Astrocyte of the cerebellum (primary cell): ENCODE data around the gene SIRT4.

Source experiments
- DNase-seq: peaks from one replicate; pipeline ENCODE4 v3.0.0-alpha.2; 2011; ENCODE audit warnings: low read depth
- H3K4me3 ChIP-seq: 2 replicates; pipeline ENCODE4 v1.5.1; 2011; ENCODE audit warnings: mild to moderate bottlenecking, low read depth, low read length, moderate library complexity
- in situ Hi-C: cut with HindIII; loops from 2 replicates; pipeline ENCODE4 v1.10.0; 2017; ENCODE audit warnings: low sequenced_read_pairs
- TF ChIP-seq, protein P1 (sequence below): IDR thresholded peaks from 2 replicates; pipeline ENCODE4 v1.5.1; 2012; ENCODE audit warnings: low read length, low read depth, moderate library complexity, mild to moderate bottlenecking; ENCODE audit errors: missing control alignments

Gene SIRT4

DNA sequence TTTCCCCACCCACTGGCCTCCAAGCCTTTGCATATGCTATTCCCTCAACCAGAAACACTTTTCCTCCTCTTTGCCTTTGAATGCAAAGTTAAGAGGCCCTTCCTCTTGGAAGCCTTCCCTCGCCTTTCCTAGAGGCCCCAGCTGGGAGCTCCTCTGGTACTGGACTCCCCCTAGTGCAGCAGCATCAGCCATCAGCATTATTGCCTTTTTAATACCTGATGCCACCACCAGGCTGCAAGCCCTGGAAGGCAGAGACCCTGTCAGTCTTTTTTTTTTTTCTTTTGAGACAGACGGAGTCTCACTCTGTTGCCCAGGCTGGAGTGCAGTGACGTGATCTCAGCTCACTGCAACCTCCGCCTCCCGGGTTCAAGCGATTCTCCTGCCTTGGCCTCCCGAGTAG, 44.6 kb downstream of the SIRT4 start:
- in situ Hi-C loops = no loop called here
- DNase-seq = no peak
- TF ChIP-seq, protein P1, sequence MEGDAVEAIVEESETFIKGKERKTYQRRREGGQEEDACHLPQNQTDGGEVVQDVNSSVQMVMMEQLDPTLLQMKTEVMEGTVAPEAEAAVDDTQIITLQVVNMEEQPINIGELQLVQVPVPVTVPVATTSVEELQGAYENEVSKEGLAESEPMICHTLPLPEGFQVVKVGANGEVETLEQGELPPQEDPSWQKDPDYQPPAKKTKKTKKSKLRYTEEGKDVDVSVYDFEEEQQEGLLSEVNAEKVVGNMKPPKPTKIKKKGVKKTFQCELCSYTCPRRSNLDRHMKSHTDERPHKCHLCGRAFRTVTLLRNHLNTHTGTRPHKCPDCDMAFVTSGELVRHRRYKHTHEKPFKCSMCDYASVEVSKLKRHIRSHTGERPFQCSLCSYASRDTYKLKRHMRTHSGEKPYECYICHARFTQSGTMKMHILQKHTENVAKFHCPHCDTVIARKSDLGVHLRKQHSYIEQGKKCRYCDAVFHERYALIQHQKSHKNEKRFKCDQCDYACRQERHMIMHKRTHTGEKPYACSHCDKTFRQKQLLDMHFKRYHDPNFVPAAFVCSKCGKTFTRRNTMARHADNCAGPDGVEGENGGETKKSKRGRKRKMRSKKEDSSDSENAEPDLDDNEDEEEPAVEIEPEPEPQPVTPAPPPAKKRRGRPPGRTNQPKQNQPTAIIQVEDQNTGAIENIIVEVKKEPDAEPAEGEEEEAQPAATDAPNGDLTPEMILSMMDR = peak; percentile 6
- no peak overlapping the region for H3K4me3 ChIP-seq

DNA sequence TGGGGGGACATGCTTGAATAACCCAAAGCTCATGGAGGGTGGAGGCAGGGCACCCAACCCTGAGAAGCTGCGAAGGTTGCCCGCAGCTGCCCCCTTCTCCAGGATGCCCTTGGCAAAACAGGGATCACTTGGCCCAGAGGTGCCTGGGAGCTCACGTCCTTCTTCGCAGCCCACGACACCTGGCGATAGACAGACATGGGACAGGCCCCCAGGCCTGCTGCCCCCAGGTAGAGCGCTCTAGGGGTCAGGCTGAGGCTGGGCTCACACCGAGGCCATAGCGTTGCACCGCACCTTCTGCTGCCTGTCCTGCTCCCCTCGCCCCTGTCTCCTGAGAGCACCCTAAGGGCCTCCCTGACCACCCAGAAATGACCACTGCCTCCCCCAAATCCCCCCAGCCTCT, 45.6 kb downstream of the SIRT4 start:
- in situ Hi-C loops = no loop called here
- TF ChIP-seq, protein P1 = no peak
- no peak overlapping the region for H3K4me3 ChIP-seq
- no peak for DNase-seq

DNA sequence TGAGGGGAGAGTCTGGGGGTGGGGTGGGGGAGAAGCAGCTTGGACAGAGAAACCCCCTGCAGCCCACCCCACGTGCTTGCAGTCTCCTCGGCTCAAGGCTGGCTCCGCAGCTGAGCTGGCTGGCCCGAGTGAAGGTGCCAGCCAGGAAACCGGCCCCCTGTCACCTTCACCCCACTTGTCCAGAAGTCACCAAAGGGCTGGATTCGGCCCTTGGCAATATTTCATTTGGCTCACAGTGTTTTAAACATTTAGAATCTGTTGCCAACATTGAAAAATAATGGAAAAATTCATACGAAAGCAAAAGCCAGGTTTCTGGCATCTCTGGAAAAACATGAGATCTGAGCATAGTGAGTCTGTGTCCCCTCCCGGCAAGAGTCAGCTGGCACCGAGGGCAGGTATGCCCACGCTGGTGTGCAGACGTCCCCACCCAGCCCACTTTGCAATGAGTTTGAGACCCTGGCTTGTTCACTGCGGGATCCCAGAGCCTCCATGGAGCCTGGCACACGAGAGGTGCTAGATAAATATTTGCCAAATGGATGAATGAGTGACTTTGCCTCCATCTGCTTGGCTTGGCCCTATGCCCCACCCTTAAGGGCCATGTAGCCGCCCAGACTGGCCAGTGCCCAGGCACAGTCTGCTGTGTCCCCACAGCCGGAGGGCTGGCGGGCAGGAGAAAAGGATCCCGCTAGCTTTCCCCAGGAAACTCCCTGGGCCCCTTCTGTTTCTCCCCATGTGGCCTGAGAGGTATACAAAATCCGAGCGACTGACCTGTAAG, 48.6 kb downstream of the SIRT4 start:
- in situ Hi-C loops = no loop called here
- no peak for DNase-seq
- TF ChIP-seq, protein P1 = no peak
- no peak overlapping the region for H3K4me3 ChIP-seq

DNA sequence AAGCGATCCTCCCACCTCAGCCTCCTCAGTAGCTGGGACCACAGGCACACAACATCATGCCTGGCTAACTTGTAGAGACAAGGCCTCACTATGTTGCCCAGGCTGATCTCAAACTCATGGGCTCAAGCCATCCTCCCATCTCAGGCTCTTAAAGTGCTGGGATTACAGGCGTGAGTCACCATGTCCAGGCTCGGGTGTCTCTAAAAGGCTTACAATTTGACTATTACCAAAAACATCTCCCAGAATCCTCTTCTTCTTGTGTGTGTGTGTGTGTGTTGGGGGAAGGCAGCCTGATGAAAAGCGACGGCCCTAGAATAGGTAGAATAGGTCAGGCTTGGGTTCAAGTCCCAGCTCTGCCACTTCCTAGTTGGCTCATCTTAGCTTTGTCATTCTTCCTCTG, 50.0 kb downstream of the SIRT4 start:
- DNase-seq = no peak
- in situ Hi-C loops = no loop called here
- H3K4me3 ChIP-seq = no peak overlapping the region
- TF ChIP-seq, protein P1 = no peak

DNA sequence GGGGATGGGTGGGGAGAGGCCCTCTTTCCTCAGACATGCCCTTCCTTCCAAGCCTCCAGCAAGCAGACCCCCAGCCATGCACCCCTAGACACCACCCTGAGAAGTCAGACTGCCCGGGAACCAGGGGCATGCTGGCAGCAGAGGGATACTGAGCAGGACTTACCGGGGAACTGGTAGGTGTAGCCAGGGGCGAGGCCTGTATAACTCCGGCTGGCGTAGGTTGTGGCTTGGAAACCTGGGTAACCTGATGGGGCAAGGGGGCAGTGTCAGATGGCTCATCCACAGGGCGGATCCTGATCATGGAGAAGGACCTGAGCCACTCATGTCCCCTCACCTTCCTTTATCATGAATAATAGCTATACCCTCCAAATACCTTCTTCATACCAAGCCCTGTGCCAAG, 51.0 kb downstream of the SIRT4 start:
- TF ChIP-seq, protein P1 = no peak
- no peak overlapping the region for H3K4me3 ChIP-seq
- DNase-seq = no peak
- in situ Hi-C loops = no loop called here

DNA sequence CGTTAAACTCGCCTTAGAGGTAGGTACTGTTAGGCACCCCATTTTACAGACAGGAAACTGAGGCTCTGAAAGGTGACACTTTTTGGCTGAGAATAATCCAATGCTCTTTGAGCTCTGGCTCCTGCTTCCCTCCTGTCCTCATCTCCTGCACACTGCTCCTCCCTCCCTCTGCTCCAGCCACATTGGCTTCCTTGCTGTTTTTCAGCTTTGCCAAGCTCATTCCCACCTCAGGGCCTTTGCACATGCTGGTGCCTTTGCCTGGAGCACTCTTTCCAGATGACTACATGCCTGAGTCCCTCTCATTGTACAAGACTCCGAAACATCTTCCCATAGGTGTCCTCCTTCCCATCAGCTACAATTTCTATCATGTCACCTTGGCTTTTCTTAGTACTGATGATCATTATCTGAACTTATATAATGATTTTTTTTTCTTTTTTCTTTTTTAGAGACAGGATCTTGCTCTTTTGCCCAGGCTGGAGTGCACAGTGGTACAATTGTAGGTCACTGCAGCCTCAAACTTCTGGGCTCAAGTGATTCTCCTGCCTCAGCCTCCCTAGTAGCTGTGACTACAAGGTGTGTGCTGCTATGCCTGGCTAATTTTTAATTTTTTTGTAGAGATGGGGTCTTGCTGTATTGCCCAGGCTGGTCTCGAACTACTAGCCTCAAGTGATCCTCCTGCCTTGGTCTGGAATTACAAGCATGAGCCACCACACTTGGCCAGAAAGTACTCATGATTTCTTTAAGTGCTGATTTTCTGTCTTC, 51.6 kb downstream of the SIRT4 start:
- TF ChIP-seq, protein P1 = no peak

More for the DNA sequence above, 51.6 kb downstream of the SIRT4 start:
- in situ Hi-C loops = no loop called here
- DNase-seq = no peak
- no peak overlapping the region for H3K4me3 ChIP-seq
